Omental fat pad (tissue), 4 donors: ENCODE data around the gene PPT2. TPM values are rescaled to one million over a fixed set of nuclear protein-coding genes. Genes with fewer than 3 reads are reported as not detected.
"Not testable (repeated sequence)": the region's sequence is repeated elsewhere in the genome, so short reads cannot be mapped to it uniquely, and the experiment has no call there.

ENCODE experiments used
- ATAC-seq: fragments of 150-250 bp; one replicate; pipeline ENCODE4 v1.9.1; 2016; ENCODE audit warnings: mild to moderate bottlenecking, moderate library complexity; ENCODE audit not compliant: low FRiP score
- DNase-seq: peaks from one replicate; pipeline ENCODE4 v3.0.0-alpha.2; 2019; ENCODE audit warnings: low spot score
- small RNA-seq: library from RNA; depleted of rRNA; stranded (forward); fragments of <200 nt; gene quantifications from one replicate; pipeline ENCODE3, GENCODE V24; 2016
- total RNA-seq, 4 donors: library from RNA; depleted of rRNA; stranded (reverse); fragments of >200 nt; gene quantifications; one replicate each; pipeline ENCODE4 v1.1.0, GENCODE V29; 2016
- TF ChIP-seq, protein P1 (sequence below), 3 donors: fragments of 450-650 bp; IDR thresholded peaks; one replicate each; pipeline ENCODE4 v1.5.1; 2016 to 2017; ENCODE audit warnings: antibody characterized with exemption in 3 of 3, mild to moderate bottlenecking in 3 of 3, moderate library complexity in 2 of 3

The PPT2 gene
- total RNA-seq, 4 donors from 2014 or later: 21.5 to 161 (median 34.3) TPM

DNA sequence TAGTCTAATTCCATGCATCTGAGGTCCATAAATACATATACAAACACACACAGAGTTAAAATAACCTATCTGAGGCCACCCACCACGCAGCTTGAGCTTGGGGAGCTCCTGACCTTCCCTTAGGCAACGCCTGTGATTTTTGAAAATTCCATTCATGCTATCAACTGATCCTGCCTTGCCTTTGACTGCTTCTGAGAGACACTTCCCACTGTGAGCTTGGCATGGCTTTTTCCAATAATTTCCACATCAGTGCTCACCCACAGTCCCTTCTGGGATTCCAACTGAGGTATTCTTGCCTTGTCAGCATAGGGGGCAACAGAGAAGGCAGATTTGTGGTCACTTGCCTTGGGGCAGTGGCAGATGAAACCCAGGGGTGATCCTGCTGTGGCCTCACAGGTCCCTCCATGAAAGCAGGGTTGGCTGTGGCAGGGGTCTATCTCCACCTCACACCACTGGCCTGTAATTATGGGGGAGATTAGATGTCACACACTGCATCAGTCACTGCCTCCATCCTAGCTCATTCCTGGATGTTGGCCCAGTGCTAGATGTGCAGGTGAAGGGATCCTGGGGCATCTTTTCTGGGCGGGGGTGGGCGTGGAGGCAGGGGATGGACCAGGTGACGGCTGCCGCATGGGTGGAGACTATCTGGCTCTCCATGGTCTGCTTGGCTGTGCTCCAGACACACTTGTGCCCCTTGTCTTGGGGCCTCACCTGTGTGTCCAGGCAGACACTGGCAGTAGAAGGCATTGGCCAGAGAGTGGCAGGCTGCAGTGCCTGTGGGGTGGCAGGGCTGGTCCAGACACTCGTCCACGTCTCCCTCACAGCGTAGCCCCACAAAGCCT, 49.7 kb downstream of the PPT2 start:
- no peak for ATAC-seq
- TF ChIP-seq, protein P1, sequence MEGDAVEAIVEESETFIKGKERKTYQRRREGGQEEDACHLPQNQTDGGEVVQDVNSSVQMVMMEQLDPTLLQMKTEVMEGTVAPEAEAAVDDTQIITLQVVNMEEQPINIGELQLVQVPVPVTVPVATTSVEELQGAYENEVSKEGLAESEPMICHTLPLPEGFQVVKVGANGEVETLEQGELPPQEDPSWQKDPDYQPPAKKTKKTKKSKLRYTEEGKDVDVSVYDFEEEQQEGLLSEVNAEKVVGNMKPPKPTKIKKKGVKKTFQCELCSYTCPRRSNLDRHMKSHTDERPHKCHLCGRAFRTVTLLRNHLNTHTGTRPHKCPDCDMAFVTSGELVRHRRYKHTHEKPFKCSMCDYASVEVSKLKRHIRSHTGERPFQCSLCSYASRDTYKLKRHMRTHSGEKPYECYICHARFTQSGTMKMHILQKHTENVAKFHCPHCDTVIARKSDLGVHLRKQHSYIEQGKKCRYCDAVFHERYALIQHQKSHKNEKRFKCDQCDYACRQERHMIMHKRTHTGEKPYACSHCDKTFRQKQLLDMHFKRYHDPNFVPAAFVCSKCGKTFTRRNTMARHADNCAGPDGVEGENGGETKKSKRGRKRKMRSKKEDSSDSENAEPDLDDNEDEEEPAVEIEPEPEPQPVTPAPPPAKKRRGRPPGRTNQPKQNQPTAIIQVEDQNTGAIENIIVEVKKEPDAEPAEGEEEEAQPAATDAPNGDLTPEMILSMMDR (IDR thresholded peaks at IDR 0.05): no peak
- DNase-seq: no peak

GRCh38 chr6:32204268-32204715, 50.4 kb downstream of the PPT2 start:
- TF ChIP-seq, protein P1 (IDR thresholded peaks at IDR 0.05): no peak
- ATAC-seq: no peak
- DNase-seq: no peak

GRCh38 chr6:32208996-32209395, 55.1 kb downstream of the PPT2 start:
- DNase-seq (no peak), ATAC-seq (no peak)
- TF ChIP-seq, protein P1 (IDR thresholded peaks at IDR 0.05): no peak

- ATAC-seq: no peak
- TF ChIP-seq, protein P1 (IDR thresholded peaks at IDR 0.05): no peak
- no peak for DNase-seq
Measured at GRCh38 chr6:32210191-32210601, 56.3 kb downstream of the PPT2 start.

DNA sequence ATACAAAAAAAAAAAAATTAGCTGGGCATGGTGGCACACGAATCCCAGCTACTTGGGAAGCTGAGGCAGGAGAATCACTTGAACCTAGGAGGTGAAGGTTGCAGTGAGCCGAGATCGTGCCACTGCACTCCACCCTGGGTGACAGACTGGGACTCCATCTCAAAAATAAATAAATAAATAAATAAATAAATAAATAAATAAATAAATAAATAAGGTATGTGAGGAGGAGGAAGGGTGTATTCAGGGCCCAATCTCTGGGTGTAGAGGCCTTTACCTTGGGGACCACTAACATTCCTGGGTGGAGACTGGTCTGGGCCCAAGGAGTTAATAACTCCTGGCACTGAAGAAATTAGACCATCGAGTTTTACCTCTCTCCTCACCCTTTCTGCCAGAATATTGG, 57.5 kb downstream of the PPT2 start:
- not testable (repeated sequence) for DNase-seq, ATAC-seq

DNA sequence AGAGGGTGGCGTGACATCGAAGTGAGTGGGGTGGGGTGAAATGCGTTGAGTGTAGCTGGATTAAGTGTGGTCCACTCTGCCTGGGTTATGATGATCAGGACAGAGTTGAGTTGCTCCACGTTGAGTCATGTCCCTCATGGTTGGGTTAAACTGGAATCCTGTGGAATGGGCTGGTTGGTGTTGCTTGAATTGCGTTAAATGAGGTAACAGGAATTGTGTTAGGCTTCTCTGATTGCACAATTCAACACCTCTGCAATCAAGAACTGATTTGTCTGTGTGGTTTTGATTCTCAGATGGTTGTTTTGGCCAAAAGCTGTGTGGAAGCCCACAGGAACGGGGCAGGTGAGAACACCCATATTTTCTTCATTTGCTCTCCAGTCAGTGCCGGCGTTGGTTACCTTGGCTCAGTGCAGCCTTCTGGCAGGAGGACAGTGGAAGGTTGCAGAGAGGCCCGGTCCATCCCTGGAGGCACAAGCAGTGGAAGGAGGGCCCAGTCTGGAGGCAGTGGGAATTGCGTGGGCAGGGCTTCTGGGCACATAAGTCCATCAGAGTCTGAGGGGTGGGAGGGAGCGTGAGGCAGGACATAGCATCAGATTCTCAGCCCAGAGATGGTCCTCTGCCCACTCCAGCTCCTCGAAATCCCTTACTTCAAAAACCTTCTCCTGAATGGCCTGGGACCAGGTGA, 58.3 kb downstream of the PPT2 start:
- no peak for ATAC-seq
- no peak for DNase-seq
- TF ChIP-seq, protein P1 (IDR thresholded peaks at IDR 0.05): no peak

Small RNA genes lying within 50 kb of the gene (small RNA-seq; reads per million reads assigned to genes)
- gene AL662884.1 (not detected), gene MIR6833 (not detected)

Other genes with a start within 250 kb of the PPT2 start
- 10 to 100 TPM; 30.6 to 96.1 (median 46.0) TPM for gene C2, start 226.4 kb upstream of the PPT2 start, total RNA-seq
- 1,000 to 10,000 TPM in 1 of 4 donors, 100 to 1,000 TPM in 2, 10 to 100 TPM in 1; 16.7 to 1,024 (median 264) TPM for gene CFB, start 208.0 kb upstream of the PPT2 start, total RNA-seq
- 10 to 100 TPM; 67.0 to 94.0 (median 75.0) TPM for gene NELFE, start 195.2 kb upstream of the PPT2 start, total RNA-seq
- gene SKIC2, start 195.0 kb upstream of the PPT2 start, total RNA-seq: 10 to 100 TPM; 31.3 to 50.8 (median 44.8) TPM
- 10 to 100 TPM; 15.6 to 19.9 (median 18.4) TPM for gene DXO, start 182.0 kb upstream of the PPT2 start, total RNA-seq
- 100 to 1,000 TPM in 3 of 4 donors, 10 to 100 TPM in 1; 16.6 to 652 (median 239) TPM for gene C4A, start 172.1 kb upstream of the PPT2 start, total RNA-seq
- gene C4B, start 139.3 kb upstream of the PPT2 start, total RNA-seq: 100 to 1,000 TPM in 3 of 4 donors, 10 to 100 TPM in 1; 15.4 to 912 (median 204) TPM
- 1 to 10 TPM in 3 of 4 donors, under 1 TPM in 1; 0.63 to 5.7 (median 2.8) TPM for gene CYP21A2, start 115.7 kb upstream of the PPT2 start, total RNA-seq
- gene TNXB, start 44.8 kb upstream of the PPT2 start, total RNA-seq: 100 to 1,000 TPM; 129 to 311 (median 137) TPM
- 10 to 100 TPM; 23.2 to 44.3 (median 24.4) TPM for gene ATF6B, start 25.9 kb upstream of the PPT2 start, total RNA-seq
- gene FKBPL, start 23.9 kb upstream of the PPT2 start, total RNA-seq: 1 to 10 TPM; 2.1 to 3.9 (median 2.7) TPM
- gene PRRT1, start 2.2 kb upstream of the PPT2 start, total RNA-seq: 1 to 10 TPM in 1 of 4 donors, under 1 TPM in 3; 0.24 to 1.0 (median 0.34) TPM
- 10 to 100 TPM in 3 of 4 donors, 1 to 10 TPM in 1; 8.9 to 17.3 (median 13.3) TPM for gene EGFL8, start 10.5 kb downstream of the PPT2 start, total RNA-seq
- gene AGPAT1, start 21.9 kb downstream of the PPT2 start, total RNA-seq: 10 to 100 TPM; 26.4 to 40.9 (median 35.7) TPM
- gene RNF5, start 24.3 kb downstream of the PPT2 start, total RNA-seq: 10 to 100 TPM; 35.1 to 59.1 (median 50.6) TPM
- gene AGER, start 30.1 kb downstream of the PPT2 start, total RNA-seq: 1 to 10 TPM in 3 of 4 donors, under 1 TPM in 1; 0.48 to 9.3 (median 1.2) TPM
- gene PBX2, start 36.1 kb downstream of the PPT2 start, total RNA-seq: 10 to 100 TPM; 27.7 to 65.3 (median 34.6) TPM
- gene GPSM3, start 38.5 kb downstream of the PPT2 start, total RNA-seq: 10 to 100 TPM in 3 of 4 donors, 1 to 10 TPM in 1; 9.7 to 28.3 (median 23.2) TPM
- 100 to 1,000 TPM in 1 of 4 donors, 10 to 100 TPM in 3; 15.1 to 208 (median 49.7) TPM for gene NOTCH4, start 69.9 kb downstream of the PPT2 start, total RNA-seq
- not detected for gene TSBP1, start 217.8 kb downstream of the PPT2 start, total RNA-seq